Measurements from ENCODE around the gene DCBLD1.

- no peak for TF ChIP-seq CTCF (IDR thresholded peaks at IDR 0.05)
- no peak for TF ChIP-seq POLR2A (IDR thresholded peaks at IDR 0.05)
Observed at GRCh38 chr6:117484052-117484646, 1.7 kb downstream of the DCBLD1 start.

Measured in heart left ventricle (tissue), 13 donors.